ENCODE results near the gene BGN. TPM values are rescaled to one million over a fixed set of nuclear protein-coding genes. Genes with fewer than 3 reads are reported as not detected.

BGN gene
- total RNA-seq, 1 experiment from 2014 or later = 2.9 TPM

DNA sequence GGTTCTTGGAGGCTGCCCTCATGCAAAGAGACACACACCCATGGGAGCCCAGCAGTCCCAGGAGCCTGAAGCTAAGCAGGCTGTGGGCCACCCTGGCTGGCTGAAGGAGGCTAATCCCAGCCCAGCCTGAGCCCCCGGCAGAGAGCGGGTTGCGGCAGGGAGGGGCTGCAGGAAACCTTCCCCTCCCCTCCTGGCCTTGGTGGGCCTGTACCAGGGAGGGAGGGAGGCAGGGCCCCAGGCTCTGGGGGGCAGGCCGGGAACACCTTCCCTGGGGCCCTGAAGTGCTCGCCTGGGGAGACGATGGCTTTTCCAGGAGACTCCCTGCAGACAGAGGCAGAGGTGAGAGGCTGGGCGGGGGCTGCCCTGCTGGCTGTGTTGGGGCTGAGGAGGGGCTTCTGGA lies 3.7 kb downstream of the BGN start:
- intact Hi-C loops (cut with micrococcal nuclease; ENCODE audit: unreplicated experiment) = no loop called here
- BruUV-seq (replicated peaks) = no TSS peak
- no peaks in the 10 kb centered on the region for H3K27me3 ChIP-seq (ENCODE audit: control insufficient read depth, insufficient read depth, low read length)

DNA sequence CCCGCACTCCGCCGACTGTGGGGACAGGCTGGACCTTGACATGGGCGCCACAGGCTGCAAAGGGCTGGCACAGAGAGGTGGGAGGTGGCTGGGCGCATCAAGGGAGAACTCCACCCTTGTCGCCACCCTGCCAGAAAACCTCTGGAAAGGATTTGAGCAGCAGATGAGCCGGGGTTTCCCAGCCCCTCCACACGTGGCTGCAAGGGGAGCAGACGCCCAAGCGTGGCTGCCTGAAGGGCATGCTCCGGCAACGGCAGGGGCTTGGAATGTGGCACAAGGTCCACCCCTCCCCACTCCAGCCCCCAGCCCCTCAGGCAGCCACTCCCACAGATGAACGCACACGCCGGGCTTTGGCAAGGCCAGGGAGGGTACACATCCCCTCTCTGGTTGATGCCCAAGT lies 4.6 kb downstream of the BGN start:
- no peak overlapping the region for H3K4me3 ChIP-seq (ENCODE audit: low read depth in 2 of 2, low read length in 2 of 2)
- H3K36me3 ChIP-seq (ENCODE audit: control insufficient read depth, insufficient read depth, low read length) = no peaks in the 10 kb centered on the region
- in situ Hi-C loops (cut with HindIII; ENCODE audit: low pct_unique_long_range_greater_than_20kb, low sequenced_read_pairs) = no loop called here
- ATAC-seq = no peak
- no peak for DNase-seq (ENCODE audit: low read depth, low spot score)
- no peak for TF ChIP-seq POLR2AphosphoS5 (IDR thresholded peaks at IDR 0.05; ENCODE audit: low read depth, low read length)
- TF ChIP-seq SIN3A (IDR thresholded peaks at IDR 0.05; ENCODE audit: borderline replicate concordance, insufficient read depth, low read depth, low read length) = no peak
- TF ChIP-seq TCF7L2 (IDR thresholded peaks at IDR 0.05; ENCODE audit: low read depth, low read length) = no peak
- TF ChIP-seq, protein P1, sequence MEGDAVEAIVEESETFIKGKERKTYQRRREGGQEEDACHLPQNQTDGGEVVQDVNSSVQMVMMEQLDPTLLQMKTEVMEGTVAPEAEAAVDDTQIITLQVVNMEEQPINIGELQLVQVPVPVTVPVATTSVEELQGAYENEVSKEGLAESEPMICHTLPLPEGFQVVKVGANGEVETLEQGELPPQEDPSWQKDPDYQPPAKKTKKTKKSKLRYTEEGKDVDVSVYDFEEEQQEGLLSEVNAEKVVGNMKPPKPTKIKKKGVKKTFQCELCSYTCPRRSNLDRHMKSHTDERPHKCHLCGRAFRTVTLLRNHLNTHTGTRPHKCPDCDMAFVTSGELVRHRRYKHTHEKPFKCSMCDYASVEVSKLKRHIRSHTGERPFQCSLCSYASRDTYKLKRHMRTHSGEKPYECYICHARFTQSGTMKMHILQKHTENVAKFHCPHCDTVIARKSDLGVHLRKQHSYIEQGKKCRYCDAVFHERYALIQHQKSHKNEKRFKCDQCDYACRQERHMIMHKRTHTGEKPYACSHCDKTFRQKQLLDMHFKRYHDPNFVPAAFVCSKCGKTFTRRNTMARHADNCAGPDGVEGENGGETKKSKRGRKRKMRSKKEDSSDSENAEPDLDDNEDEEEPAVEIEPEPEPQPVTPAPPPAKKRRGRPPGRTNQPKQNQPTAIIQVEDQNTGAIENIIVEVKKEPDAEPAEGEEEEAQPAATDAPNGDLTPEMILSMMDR (IDR thresholded peaks at IDR 0.05) = no peak
- no peak overlapping the region for H3K27ac ChIP-seq (ENCODE audit: low read length)
- intact Hi-C loops (cut with micrococcal nuclease; ENCODE audit: unreplicated experiment) = no loop called here
- ChIA-PET POLR2A (no interaction called here), CTCF (no interaction called here)
- BruUV-seq (replicated peaks) = no TSS peak
- H3K9me3 ChIP-seq (ENCODE audit: control insufficient read depth, insufficient read depth, low read depth, low read length) = no peaks in the 10 kb centered on the region
- H3K27me3 ChIP-seq (ENCODE audit: control insufficient read depth, insufficient read depth, low read length) = no peaks in the 10 kb centered on the region
- no peaks in the 10 kb centered on the region for H3K4me1 ChIP-seq (ENCODE audit: control insufficient read depth, insufficient read depth, low read length)

More for the DNA sequence above, 3.7 kb downstream of the BGN start:
- H3K9me3 ChIP-seq (ENCODE audit: control insufficient read depth, insufficient read depth, low read depth, low read length) = no peaks in the 10 kb centered on the region
- in situ Hi-C loops (cut with HindIII; ENCODE audit: low pct_unique_long_range_greater_than_20kb, low sequenced_read_pairs) = no loop called here
- no peaks in the 10 kb centered on the region for H3K36me3 ChIP-seq (ENCODE audit: control insufficient read depth, insufficient read depth, low read length)
- DNase-seq (ENCODE audit: low read depth, low spot score) (no peak), ATAC-seq (no peak)
- TF ChIP-seq, protein P2, sequence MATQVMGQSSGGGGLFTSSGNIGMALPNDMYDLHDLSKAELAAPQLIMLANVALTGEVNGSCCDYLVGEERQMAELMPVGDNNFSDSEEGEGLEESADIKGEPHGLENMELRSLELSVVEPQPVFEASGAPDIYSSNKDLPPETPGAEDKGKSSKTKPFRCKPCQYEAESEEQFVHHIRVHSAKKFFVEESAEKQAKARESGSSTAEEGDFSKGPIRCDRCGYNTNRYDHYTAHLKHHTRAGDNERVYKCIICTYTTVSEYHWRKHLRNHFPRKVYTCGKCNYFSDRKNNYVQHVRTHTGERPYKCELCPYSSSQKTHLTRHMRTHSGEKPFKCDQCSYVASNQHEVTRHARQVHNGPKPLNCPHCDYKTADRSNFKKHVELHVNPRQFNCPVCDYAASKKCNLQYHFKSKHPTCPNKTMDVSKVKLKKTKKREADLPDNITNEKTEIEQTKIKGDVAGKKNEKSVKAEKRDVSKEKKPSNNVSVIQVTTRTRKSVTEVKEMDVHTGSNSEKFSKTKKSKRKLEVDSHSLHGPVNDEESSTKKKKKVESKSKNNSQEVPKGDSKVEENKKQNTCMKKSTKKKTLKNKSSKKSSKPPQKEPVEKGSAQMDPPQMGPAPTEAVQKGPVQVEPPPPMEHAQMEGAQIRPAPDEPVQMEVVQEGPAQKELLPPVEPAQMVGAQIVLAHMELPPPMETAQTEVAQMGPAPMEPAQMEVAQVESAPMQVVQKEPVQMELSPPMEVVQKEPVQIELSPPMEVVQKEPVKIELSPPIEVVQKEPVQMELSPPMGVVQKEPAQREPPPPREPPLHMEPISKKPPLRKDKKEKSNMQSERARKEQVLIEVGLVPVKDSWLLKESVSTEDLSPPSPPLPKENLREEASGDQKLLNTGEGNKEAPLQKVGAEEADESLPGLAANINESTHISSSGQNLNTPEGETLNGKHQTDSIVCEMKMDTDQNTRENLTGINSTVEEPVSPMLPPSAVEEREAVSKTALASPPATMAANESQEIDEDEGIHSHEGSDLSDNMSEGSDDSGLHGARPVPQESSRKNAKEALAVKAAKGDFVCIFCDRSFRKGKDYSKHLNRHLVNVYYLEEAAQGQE (IDR thresholded peaks at IDR 0.05; ENCODE audit: insufficient read depth in 1 of 2, low read depth in 2 of 2, low read length in 1 of 2) = no peak
- POLR2A ChIA-PET = no interaction called here
- CTCF ChIA-PET = interaction anchor here (1.1 kb wide), 1 partner anchor 28 kb away, joined by 6 read pairs; the partner anchor contains the start of gene HAUS7
- H3K4me1 ChIP-seq (ENCODE audit: control insufficient read depth, insufficient read depth, low read length) = no peaks in the 10 kb centered on the region
- no peak overlapping the region for H3K27ac ChIP-seq (ENCODE audit: low read length)
- no peak overlapping the region for H3K4me3 ChIP-seq (ENCODE audit: low read depth in 2 of 2, low read length in 2 of 2)

DNA sequence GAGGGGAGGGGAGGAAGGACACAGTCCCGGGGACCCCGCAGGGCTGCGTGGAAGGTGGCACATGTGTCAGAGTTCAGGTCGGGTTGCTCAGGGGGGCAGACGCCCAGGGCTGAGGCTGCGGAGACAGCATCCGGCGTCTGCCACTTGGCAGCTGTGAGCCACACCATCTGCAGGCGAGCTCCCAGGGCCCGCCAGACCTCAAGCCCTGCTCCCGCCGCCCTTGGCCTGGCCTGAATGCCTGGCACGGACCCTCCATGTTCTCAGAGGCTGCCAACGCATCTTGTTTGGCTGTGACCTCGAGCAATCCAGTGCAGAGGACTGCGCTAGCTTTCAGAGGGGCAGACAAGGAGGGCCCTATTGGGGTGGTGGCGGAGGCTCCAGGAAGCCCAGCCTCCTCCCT lies 5.1 kb downstream of the BGN start:
- Histone ChIP-seq H3K27me3 (ENCODE audit: control insufficient read depth, insufficient read depth, low read length) (no peaks in the 10 kb centered on the region), H3K4me1 (ENCODE audit: control insufficient read depth, insufficient read depth, low read length) (no peaks in the 10 kb centered on the region), H3K36me3 (ENCODE audit: control insufficient read depth, insufficient read depth, low read length) (no peaks in the 10 kb centered on the region), H3K4me3 (ENCODE audit: low read depth in 2 of 2, low read length in 2 of 2) (no peak overlapping the region), H3K9me3 (ENCODE audit: control insufficient read depth, insufficient read depth, low read depth, low read length) (no peaks in the 10 kb centered on the region), H3K27ac (ENCODE audit: low read length) (no peak overlapping the region)
- DNase-seq (ENCODE audit: low read depth, low spot score) (no peak), ATAC-seq (no peak)
- POLR2A ChIA-PET = no interaction called here
- in situ Hi-C loops (cut with HindIII; ENCODE audit: low pct_unique_long_range_greater_than_20kb, low sequenced_read_pairs) = no loop called here
- CTCF ChIA-PET = no interaction called here
- intact Hi-C loops (cut with micrococcal nuclease; ENCODE audit: unreplicated experiment) = no loop called here
- no TSS peak for BruUV-seq (replicated peaks)
- TF ChIP-seq, protein P1 (IDR thresholded peaks at IDR 0.05) = no peak
- TF ChIP-seq, protein P2 (IDR thresholded peaks at IDR 0.05; ENCODE audit: insufficient read depth in 1 of 2, low read depth in 2 of 2, low read length in 1 of 2) = no peak
- TF ChIP-seq SIN3A (IDR thresholded peaks at IDR 0.05; ENCODE audit: borderline replicate concordance, insufficient read depth, low read depth, low read length) (no peak), TCF7L2 (IDR thresholded peaks at IDR 0.05; ENCODE audit: low read depth, low read length) (no peak)

Measured in Panc1 (cell line).